Stimulated activated CD8-positive, alpha-beta memory T cell treated with anti-CD3 and anti-CD28 coated beads, Interleukin-4, amount 100 ng/mL, for 1 hour (primary cell): Measurements from ENCODE around the gene KIAA1549.
A peak's percentile ranks its signal among the peaks of the same experiment; 100 is the strongest.

Experiments
- DNase-seq, 2 donors: peaks; one replicate each; pipeline ENCODE4 v3.0.0-alpha.2; 2020; ENCODE audit warnings: low read depth in 2 of 2, low spot score in 1 of 2

Gene KIAA1549

DNA sequence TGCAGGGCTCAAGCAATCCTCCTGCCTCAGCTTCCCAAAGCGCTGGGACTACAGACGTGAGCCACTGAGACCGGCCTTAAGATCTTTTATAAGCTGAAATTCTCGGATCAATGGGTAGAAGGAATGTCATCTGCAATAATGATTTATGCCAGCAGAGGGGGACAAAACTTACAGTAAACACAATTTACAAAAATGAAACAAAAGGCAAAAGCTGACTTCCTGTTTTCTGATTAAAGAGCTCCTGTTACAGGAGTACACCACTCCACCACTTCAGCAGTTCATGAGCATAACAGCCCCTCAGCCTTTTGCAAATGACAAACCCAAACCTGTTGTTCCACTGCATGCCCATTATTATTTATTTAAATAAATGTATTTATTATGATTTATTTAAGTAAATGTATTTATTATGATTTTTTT, 94.7 kb downstream of the KIAA1549 start:
- DNase-seq: no peak

GRCh38 chr7:138885383-138886147, 95.6 kb downstream of the KIAA1549 start:
- DNase-seq: no peak

GRCh38 chr7:138882249-138882648, 98.9 kb downstream of the KIAA1549 start:
- DNase-seq: no peak

GRCh38 chr7:138881579-138882188, 99.5 kb downstream of the KIAA1549 start:
- DNase-seq: no peak

GRCh38 chr7:138880881-138881578, 100.2 kb downstream of the KIAA1549 start:
- DNase-seq: no peak

DNA sequence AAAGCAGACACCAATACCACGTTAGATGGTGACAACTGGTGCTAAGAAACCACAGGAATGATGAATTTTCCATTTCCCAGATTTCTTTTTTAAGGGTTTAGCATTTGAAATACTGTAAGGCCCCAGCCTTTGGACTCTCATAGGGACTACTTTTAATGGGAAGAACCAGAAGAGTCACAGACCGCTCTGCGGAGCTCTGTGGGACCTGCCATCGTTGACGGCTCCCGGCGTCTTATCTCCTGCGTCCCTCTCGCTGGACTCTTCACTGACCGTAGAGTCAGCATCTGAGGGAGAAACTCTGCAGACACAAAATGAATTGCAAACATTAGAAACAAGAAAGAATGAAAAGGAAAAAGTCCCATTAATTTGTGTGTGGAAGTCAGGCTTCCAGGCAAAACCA, 101.8 kb downstream of the KIAA1549 start:
- DNase-seq: no peak

DNA sequence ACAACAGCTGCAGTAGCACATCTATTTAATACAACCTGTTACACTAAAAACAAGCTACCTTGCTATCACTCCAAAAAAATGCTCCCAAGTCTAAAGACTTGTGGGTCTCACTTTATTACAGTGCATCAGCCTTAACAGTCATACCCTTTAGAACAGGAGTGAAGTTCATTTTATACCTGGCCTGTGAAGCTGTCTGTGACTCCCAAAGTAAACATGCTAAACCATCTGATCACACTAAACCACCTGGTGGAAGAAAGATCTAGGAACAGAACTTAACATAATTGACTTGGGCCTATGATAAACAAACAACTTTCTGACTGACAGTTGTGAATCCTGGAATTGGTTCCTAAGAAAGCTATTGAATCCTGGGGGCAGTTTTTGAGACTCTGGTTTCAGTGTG, 102.3 kb downstream of the KIAA1549 start:
- DNase-seq: no peak

- DNase-seq: no peak
These were observed 103.1 kb downstream of the KIAA1549 start for GRCh38 chr7:138878051-138878450.

- DNase-seq: no peak
These were observed 104.9 kb downstream of the KIAA1549 start for GRCh38 chr7:138876326-138876725.

- peak in 1 of 2 donors; percentile 34 for DNase-seq
These were observed 105.4 kb downstream of the KIAA1549 start for GRCh38 chr7:138875794-138876193.

GRCh38 chr7:138873220-138873892, 107.8 kb downstream of the KIAA1549 start:
- DNase-seq: no peak

DNA sequence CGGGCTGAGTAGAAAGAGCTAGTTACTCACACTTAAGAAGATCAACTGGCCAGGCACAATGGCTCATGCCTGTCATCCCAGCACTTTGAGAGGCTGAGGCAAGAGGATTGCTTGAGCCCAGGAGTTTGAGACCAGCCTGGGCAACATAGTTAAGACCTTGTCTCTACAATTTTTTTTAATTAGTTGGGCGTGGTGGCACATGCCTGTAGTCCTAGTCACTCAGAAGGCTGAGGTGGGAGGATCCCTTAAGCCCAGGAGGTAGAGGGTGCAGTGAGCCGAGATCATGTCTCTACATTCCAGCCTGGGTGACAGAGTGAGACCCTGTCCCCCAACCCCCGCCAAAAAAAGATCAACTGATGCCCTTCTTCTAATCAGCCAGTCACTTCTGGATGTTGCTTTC, 108.6 kb downstream of the KIAA1549 start:
- DNase-seq: no peak

DNA sequence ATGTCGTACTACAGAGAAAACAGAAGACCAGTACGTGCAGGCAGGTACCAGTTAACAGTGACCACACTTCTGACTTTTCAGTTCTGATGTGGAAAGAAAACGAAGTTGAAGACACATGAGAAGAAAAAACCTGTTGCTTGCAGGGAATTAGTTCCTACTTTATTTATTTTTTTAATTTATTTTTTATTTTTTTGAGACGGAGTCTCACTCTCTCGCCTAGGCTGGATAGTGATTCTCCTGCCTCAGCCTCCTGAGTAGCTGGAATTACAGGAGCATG, 109.4 kb downstream of the KIAA1549 start:
- DNase-seq: no peak

DNA sequence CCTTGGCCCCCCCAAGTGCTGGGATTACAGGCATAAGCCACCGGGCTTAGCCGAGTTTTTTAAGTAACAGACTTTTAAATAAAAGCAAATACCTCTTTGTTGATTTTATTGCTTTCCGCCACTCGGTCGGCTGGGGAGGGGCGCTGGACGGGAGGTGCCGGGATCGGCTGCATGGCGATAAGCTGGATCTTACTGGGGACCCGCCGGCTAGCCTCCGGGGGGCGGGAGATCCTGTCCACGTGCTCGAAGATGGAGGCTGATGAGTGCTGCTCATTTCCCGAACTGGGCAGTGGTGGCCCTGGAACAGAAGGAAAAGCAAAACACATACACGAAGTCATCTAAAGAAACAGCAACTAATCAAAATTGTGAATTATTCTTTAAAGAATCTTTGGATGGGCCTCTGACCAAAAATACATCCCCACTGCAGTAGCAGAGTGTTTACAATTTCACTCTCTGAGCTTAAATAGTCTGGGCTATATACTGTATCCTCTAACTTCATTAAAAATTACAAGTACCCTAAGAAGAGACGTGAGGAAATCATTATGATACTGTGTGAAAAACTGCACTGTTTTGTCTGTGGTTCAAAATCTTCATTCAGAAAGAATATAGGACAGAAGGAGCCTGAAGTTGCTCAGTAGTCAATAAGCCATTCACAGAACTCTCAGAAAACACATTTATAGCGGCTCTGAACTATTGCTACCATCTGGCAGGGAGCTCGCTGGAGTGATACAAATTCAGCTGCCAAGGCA, 110.0 kb downstream of the KIAA1549 start:
- no peak for DNase-seq

- DNase-seq: no peak
These were observed 111.8 kb downstream of the KIAA1549 start for GRCh38 chr7:138869353-138869752.

GRCh38 chr7:138868711-138869110, 112.5 kb downstream of the KIAA1549 start:
- no peak for DNase-seq

DNA sequence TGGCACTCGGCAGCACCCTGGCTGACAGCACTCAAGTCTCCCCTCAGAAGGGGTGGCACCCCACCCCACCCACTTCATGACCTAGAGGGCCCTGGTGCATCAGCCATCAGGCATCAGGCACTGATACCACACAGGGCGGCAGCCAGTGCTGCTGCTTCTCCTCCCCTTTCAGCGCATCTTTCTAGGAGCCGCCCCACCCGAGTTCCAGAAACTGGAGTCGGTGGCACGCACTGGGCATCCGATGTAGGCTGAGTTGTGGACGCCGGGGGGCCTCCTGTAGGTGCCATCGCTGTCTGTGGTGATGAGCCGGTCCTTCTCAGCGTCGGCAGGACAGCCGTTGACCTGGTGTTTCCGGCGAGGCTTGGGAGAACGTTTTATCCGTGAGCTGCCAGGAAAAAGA, 113.4 kb downstream of the KIAA1549 start:
- no peak for DNase-seq

DNA sequence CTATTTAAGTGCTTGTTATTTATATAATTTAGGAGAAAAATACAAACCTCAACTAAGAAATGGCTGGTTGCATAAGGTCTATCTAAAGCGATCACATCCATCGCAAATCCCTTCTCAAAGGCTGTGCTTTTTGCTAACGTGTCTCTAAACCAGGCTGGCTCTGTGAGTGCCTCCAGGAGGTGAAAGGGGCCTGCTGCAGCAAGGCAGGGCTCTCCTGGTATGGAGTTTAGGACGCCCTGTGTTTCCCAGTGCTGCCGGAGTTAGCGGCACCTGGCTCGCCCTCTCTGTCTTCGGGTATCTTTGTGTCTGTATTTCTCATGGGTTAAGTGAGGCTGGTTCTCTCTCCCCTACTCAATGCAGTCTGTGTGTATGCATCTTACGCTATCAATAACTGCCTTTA, 114.8 kb downstream of the KIAA1549 start:
- DNase-seq: no peak

DNA sequence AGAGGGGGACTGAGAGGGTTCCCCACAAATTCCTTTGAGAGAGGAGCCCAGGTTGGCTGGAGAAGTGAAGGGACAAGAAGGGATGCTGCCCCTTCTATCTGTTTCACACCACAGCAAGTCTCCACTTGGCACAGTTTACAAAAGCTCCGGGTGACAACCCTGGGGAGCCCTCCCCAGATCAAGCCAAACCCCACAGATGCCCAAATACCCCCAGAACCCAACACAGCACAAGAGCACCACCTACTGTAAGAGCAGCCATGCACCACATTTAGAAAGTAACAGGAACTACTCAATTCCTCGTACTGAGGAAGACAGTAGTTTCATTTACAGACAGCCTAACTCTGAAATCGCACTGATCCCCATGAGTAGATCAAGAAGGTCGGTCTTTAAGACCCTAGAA, 115.3 kb downstream of the KIAA1549 start:
- DNase-seq: no peak

DNA sequence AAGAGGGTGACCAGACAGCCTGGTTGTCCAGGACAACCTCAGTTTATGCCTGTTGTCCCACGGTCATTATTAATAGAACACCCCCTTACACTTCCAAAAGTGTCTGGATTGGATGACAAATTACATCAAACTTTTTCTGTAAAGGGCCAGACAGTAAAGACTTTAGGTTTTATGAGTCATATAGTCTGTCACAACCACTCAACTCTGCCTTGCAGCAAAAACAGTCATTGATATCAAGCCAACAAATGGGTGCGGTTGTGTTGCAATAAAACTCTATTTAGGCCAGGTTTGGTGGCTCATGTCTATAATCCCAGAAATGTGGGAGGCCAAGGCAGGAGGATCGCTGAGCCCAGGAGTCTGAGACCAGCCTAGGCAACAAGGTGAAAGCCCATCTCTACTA, 116.5 kb downstream of the KIAA1549 start:
- DNase-seq: no peak

DNA sequence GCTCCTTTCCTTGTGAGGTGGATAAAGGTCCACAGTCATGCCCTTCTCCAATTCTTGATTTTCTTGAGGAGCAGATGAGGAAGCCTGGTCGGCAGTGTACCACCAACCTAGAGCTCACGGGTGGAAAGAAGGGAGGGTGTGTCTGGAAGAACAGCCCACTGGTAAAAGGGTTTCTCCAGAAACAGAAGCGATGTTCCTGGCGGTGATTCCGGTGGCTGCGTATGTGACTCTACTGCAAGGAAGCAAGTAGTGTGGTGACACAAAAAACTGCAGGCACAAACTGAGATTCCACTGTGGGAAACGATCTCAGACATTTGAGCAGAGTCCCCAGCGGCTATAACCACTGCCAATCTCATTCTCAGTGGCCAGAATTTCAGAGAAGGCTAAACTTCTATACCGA, 117.3 kb downstream of the KIAA1549 start:
- no peak for DNase-seq
